ENCODE results near the gene PRDX6.

DNA sequence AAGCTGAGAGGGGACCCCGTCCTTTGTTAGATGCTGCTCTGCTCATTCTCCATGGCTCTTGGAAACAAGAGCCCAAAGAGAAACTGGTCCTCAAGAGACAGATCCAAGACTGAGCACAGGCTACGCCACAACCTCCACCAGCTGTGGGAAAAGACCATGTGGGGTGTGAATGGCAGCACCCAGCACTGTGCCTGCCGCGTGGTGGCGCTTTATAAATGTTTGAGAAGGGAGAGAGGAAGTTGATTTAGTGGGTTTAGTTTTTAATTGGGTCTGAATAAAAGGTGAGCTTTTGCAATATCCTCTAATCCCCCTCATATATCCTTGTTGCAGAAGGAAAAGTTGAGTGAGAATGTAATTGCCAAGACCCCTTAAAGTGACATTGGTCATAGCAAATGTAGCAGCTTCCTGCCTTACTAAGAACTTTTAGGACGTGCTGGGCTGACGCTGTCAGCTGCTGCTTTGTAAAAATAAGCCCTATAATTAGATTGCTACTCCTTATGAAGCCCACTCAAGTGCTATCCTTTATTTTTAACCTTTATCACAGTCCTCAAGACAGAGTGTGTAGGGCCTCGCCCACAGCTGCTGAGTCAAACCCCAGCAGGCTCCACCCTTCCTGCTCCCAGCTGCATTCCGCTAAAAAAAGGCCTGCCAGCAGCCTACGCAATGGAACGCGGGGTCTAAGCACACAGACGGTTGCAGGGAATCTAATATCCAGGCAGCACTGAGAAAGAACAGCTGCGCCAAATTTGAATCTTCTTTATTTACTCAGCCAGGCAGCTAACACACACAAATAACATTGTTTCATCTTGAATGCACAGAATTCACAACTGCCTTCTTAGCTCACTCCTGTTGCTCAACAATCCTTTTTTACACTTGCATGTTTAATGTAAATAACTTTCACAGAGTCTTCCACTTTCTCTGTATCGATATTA lies 47.4 kb upstream of the PRDX6 start:
- TF ChIP-seq, protein P1, sequence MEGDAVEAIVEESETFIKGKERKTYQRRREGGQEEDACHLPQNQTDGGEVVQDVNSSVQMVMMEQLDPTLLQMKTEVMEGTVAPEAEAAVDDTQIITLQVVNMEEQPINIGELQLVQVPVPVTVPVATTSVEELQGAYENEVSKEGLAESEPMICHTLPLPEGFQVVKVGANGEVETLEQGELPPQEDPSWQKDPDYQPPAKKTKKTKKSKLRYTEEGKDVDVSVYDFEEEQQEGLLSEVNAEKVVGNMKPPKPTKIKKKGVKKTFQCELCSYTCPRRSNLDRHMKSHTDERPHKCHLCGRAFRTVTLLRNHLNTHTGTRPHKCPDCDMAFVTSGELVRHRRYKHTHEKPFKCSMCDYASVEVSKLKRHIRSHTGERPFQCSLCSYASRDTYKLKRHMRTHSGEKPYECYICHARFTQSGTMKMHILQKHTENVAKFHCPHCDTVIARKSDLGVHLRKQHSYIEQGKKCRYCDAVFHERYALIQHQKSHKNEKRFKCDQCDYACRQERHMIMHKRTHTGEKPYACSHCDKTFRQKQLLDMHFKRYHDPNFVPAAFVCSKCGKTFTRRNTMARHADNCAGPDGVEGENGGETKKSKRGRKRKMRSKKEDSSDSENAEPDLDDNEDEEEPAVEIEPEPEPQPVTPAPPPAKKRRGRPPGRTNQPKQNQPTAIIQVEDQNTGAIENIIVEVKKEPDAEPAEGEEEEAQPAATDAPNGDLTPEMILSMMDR (IDR thresholded peaks at IDR 0.05), result peak; percentile 30 to 70 (median 41)
- TF ChIP-seq POLR2A (IDR thresholded peaks at IDR 0.05), result peak in 1 of 4 donors; percentile 41
- peak; percentile 55 to 76 for TF ChIP-seq POLR2AphosphoS5 (IDR thresholded peaks at IDR 0.05)
- peak in 2 of 4 donors; percentile 13 to 30 for TF ChIP-seq EP300 (IDR thresholded peaks at IDR 0.05)

All from upper lobe of left lung (tissue), 4 donors.